GM21619 (cell line): ENCODE data around the gene CHCHD6.

Experiments
- ATAC-seq: cut with Tn5 transposase; IDR thresholded peaks from one replicate; pipeline ENCODE4 v1.9.1; 2021; ENCODE audit not compliant: unreplicated experiment

Gene CHCHD6

GRCh38 chr3:126668450-126669401 is 35.3 kb upstream of the CHCHD6 start:
- no peak for ATAC-seq

GRCh38 chr3:126671521-126671920 is 32.5 kb upstream of the CHCHD6 start:
- no peak for ATAC-seq

GRCh38 chr3:126672340-126672739 is 31.7 kb upstream of the CHCHD6 start:
- ATAC-seq, result no peak

DNA sequence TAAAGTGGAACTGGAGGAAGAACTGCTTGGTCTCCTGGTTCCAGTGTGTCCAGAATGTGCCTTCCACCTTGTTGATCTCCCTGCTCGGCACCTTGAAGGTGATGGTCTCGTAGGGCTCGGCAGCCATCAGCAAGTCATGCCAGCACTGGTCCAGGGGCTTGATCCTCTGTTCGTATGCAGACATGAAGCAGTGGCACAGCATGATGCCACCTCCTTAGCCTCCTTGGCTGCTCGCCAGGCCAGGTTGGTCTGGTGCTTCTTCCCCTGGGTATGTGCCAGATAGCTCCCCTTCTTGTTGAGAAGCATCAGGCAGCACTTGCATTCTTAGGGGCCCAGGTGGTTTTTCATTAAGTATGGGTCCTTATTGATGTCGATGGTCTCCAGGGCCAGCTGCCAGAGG is 31.3 kb upstream of the CHCHD6 start:
- ATAC-seq, result no peak

- no peak for ATAC-seq
Observed at GRCh38 chr3:126676919-126677705, 26.9 kb upstream of the CHCHD6 start.

GRCh38 chr3:126677862-126678503 is 26.1 kb upstream of the CHCHD6 start:
- ATAC-seq, result no peak

- no peak for ATAC-seq
Observed at GRCh38 chr3:126678693-126679317, 25.2 kb upstream of the CHCHD6 start.

DNA sequence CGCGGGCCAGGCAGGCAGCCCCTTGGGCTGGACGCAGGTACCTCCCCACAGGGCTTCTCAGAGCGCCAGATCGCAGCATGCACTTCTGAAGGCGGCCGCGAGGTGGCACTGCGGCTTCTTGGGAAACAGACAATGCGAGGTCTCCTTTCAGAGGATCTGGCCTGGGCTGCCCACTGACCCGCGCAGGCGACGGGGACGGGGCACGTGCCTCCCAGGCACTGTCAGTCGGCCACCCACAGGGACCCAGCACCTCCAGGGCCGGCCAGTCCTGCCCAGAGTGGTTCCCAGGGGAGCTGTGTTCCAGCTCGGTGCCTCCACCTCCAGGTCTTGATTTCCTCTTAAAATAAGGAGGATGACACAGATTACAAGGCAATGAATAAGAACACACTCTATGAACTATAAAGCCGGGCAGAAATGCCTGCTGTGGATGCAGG is 24.7 kb upstream of the CHCHD6 start:
- ATAC-seq, result no peak

DNA sequence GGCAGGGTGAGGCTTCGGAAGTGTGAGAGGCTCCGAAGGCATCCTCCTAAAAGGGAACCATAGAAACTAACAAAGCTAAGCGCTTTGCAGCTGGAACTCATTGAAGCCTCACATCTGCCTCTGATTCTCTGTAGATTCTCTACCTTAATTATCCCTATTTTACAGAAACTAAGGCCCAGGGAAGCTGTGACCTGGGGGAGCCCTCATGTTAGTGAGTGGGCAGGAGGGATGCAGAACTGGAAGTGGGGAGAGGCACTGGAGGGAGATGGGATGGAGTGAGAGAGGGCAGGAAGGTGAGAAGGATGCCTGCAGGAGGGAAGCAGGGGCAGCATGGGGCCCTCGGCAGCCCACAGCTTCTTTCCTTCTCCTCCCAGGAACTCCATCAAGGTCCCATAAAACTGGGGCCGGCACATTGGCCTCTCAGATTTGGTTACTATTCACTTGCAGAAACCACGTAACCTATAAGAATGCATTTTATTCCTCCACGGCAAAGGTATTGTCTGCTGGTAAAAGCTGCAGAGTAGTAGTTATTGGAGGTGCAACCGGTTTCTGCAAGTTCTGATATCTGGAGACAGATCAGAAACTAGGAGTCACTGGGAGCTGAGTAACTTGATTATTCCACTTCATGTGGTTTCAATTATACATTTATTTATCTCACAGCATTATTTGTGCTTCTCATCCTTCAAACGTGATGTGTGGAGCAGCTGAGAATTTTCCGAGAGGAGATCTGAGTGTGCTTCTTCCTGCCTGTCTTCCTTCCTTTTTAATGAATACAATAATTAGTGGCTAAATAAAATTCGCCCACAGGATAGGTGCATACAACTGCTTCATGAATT is 24.0 kb upstream of the CHCHD6 start:
- no peak for ATAC-seq

DNA sequence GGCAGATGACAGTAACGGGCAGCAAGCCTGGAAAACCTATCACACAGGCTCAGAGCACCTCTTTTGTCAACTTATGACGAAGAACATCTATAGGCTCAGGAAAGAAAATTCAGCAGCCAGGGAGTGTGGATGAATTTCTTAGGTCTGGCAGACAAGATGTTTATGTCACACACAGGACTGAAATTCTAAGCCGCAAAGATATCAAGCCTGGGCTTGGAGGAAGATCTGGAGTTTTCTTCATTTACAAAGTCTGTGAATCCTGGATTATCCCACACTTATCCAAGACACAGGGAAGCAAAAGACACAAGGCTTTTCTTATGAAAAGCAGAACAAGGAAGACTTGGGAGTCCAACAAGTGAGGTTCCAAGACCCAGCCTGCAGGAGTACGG is 23.4 kb upstream of the CHCHD6 start:
- ATAC-seq, result no peak

- no peak for ATAC-seq
Observed at GRCh38 chr3:126682009-126682408, 22.0 kb upstream of the CHCHD6 start.

GRCh38 chr3:126683069-126683468 is 21.0 kb upstream of the CHCHD6 start:
- ATAC-seq, result no peak

DNA sequence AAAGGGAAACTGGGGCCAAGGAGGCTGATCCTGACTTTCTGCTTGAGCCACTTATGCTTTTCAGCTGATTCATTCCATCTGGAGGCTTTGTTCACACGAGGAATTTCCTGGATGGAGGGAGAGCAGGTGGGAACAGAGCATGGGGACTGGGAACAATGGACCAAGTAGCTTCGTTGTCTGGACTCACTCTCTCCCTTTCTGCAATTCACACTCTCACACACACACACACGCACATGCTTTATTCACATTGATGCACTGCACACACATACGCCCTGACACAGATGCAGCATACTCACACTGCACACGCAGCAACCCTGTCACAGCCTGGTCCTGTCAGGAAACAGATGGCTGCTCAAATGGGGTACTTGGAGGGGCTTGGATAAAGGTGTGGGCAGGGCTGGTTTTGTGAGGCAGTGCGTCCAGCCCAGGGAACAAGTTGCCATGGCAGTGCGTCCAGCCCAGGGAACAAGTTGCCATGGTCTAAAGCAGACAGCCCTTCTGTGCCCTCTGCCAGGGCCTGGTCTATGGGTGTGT is 19.8 kb upstream of the CHCHD6 start:
- no peak for ATAC-seq

DNA sequence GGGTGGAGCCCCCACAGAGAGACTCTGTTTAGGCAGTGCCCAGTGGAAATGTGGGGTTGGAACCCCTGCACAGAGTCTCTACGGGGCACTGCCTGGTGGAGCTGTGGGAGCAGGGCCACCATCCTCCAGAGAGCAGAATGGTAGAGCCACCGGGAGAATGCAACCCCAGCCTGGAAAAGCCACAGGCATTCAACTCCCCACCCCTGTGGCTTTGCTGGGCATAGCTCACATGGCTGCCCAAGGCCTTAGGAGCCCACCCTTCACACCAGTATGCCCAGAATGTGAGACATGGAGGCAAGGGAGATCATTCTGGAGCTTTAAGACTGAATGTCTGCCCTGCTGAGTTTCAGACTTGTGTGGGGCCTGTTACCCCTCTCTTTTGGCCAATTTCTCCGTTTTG is 19.0 kb upstream of the CHCHD6 start:
- ATAC-seq, result no peak

- no peak for ATAC-seq
Observed at GRCh38 chr3:126685493-126685892, 18.5 kb upstream of the CHCHD6 start.

GRCh38 chr3:126691765-126692164 is 12.3 kb upstream of the CHCHD6 start:
- no peak for ATAC-seq

- no peak for ATAC-seq
Observed at GRCh38 chr3:126692858-126693257, 11.2 kb upstream of the CHCHD6 start.

DNA sequence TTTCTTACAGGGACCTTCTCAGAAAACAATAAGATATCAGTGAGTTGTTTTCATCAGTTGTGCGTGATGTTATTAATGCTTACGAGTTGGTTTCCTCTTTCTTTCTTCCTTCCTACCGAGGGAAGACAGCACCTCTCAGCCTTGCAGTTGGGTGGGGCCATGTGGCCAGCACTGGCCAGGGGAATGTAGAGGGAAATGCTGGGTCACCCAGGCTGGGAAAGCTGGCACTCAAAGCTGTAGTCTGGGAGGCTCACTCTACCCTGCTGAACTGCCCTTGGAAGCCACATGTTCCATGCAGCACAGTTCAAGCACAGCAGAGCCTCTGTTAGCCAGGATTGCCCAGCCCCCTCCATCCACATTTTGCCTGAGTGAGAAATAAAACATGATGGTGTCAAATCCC is 10.1 kb upstream of the CHCHD6 start:
- no peak for ATAC-seq

DNA sequence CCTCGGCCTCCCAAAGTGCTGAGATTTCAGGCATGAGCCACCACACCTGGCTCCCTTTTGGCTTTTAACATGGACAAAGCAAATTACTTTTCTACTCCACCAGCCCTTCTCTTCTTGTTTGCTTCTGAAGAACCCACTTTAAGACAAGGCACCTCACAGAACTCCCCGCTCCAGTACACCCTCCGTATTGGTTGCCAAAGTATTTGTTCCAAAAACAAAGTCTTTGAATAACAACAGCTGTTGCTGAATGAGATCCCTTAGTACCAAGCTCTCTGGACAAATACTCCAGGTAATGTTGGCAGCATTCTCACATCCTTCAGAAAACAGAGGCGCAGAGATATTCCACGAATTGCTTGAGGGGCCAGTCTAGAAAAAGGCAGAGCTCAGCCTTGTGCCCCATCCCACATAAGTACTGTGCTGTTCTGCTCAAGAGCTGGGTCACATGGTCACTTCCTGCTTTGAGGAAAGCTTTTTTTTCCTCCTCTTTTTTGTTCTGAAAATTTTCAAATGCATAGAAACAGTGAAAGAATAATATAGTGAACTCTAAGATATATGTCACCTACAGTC is 7.3 kb upstream of the CHCHD6 start:
- no peak for ATAC-seq

GRCh38 chr3:126699011-126699410 is 5.0 kb upstream of the CHCHD6 start:
- ATAC-seq, result no peak
